ENCODE results near the gene PLEKHA7.

DNA sequence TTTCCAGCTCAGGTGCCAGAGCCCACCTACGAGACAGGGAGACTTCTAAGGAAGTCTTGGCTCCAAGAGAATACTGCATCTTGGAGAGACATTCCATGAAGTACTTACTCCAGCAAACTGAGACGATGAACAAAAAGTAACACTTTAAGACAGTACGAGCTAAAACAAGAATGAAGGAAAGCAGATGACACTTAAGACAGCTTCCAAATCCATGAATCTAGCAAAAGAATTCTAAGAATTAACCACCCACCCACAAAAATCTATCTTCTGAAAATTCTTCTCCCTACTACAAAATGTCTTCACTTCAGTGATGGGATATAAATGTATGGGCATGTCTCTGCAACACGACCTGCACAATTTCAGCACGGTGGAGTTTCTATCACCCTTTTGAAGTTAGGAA is 142.8 kb downstream of the PLEKHA7 start:
- TF ChIP-seq, protein P1, sequence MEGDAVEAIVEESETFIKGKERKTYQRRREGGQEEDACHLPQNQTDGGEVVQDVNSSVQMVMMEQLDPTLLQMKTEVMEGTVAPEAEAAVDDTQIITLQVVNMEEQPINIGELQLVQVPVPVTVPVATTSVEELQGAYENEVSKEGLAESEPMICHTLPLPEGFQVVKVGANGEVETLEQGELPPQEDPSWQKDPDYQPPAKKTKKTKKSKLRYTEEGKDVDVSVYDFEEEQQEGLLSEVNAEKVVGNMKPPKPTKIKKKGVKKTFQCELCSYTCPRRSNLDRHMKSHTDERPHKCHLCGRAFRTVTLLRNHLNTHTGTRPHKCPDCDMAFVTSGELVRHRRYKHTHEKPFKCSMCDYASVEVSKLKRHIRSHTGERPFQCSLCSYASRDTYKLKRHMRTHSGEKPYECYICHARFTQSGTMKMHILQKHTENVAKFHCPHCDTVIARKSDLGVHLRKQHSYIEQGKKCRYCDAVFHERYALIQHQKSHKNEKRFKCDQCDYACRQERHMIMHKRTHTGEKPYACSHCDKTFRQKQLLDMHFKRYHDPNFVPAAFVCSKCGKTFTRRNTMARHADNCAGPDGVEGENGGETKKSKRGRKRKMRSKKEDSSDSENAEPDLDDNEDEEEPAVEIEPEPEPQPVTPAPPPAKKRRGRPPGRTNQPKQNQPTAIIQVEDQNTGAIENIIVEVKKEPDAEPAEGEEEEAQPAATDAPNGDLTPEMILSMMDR (conservative IDR thresholded peaks at IDR 0.05; ENCODE audit: low read depth, low read length): no peak
- TF ChIP-seq EZH2phosphoT487 (IDR thresholded peaks at IDR 0.05; ENCODE audit: borderline replicate concordance, low read length): no peak

Data from PC-3 (cell line).